OCI-LY3 (cell line): ENCODE results near the gene ARPC1B.

ENCODE experiments used
- CTCF ChIP-seq: fragments of 200-600, 300-600 bp; sonication (generic); IDR thresholded peaks from 2 replicates; pipeline ENCODE4 v1.5.1; 2014; ENCODE audit warnings: antibody characterized with exemption, low read length, low read depth
- EZH2phosphoT487 ChIP-seq: fragments of 200-600 bp; shearing (Covaris generic); IDR thresholded peaks from 2 replicates; pipeline ENCODE4 v1.6.1; 2018; ENCODE audit warnings: antibody characterized with exemption, mixed run types, low read depth

GRCh38 chr7:99371376-99371920 lies 3.1 kb upstream of the ARPC1B start:
- TF ChIP-seq CTCF (no peak), EZH2phosphoT487 (no peak)
